ENCODE measurements around the gene CEP104.

Gene CEP104

GRCh38 chr1:3795453-3796214 is 61.4 kb downstream of the CEP104 start:
- H3K4me3 ChIP-seq (replicated peaks; ENCODE audit: low read depth, low read length): peak overlapping the region; percentile 53
- DNase-seq (ENCODE audit: extremely low read depth, low read depth): no peak
- TF ChIP-seq, protein P1, sequence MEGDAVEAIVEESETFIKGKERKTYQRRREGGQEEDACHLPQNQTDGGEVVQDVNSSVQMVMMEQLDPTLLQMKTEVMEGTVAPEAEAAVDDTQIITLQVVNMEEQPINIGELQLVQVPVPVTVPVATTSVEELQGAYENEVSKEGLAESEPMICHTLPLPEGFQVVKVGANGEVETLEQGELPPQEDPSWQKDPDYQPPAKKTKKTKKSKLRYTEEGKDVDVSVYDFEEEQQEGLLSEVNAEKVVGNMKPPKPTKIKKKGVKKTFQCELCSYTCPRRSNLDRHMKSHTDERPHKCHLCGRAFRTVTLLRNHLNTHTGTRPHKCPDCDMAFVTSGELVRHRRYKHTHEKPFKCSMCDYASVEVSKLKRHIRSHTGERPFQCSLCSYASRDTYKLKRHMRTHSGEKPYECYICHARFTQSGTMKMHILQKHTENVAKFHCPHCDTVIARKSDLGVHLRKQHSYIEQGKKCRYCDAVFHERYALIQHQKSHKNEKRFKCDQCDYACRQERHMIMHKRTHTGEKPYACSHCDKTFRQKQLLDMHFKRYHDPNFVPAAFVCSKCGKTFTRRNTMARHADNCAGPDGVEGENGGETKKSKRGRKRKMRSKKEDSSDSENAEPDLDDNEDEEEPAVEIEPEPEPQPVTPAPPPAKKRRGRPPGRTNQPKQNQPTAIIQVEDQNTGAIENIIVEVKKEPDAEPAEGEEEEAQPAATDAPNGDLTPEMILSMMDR (IDR thresholded peaks at IDR 0.05; ENCODE audit: low read depth, low read length, missing control alignments): no peak

DNA sequence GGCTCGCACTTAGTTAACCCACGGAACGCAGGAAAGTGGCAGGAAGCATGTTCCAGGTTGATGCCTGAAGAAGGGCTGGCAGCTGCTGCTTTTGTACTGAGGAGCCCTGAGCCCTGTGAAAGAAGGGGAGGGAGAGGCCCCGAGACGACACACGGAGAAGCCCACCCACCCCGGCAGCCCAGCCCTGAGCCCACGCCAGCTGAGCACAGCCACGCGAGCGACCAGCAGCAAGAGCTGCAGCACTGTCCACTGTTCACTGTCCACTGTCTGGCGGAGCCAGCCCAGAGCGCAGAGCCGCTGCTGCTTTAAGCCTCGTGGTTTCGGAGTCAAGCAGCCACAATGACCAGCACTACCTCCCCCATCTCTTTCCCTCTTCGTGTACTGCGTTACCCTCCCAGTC is 66.1 kb downstream of the CEP104 start:
- DNase-seq (ENCODE audit: extremely low read depth, low read depth): no peak
- TF ChIP-seq, protein P1 (IDR thresholded peaks at IDR 0.05; ENCODE audit: low read depth, low read length, missing control alignments): no peak
- no peak overlapping the region for H3K4me3 ChIP-seq (replicated peaks; ENCODE audit: low read depth, low read length)

DNA sequence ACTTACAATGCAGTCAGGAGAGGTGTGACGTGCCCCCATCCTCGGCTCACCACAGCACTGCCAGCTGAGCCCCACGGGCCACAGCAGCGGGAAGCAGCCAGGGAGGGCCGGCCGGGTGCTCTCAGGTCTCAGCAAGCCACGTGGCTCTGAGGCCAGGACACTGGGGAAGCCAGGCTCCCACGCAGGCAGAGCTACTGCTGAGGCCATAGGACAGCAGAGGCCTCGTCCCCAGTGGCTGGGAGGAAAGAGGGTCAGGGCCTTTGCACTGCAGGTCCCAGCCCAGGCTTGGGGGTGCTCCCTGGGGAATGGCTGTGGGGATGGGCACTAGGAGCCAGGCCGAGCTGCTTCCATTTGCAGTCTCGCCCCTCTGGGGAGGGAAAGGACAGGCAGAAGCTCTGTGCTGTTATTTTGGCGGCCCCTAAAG is 66.5 kb downstream of the CEP104 start:
- no peak for DNase-seq (ENCODE audit: extremely low read depth, low read depth)
- TF ChIP-seq, protein P1 (IDR thresholded peaks at IDR 0.05; ENCODE audit: low read depth, low read length, missing control alignments): no peak
- H3K4me3 ChIP-seq (replicated peaks; ENCODE audit: low read depth, low read length): no peak overlapping the region

- no peak for DNase-seq (ENCODE audit: extremely low read depth, low read depth)
- no peak overlapping the region for H3K4me3 ChIP-seq (replicated peaks; ENCODE audit: low read depth, low read length)
- TF ChIP-seq, protein P1 (IDR thresholded peaks at IDR 0.05; ENCODE audit: low read depth, low read length, missing control alignments): no peak
Measured at GRCh38 chr1:3789421-3790300, 67.3 kb downstream of the CEP104 start.

- TF ChIP-seq, protein P1 (IDR thresholded peaks at IDR 0.05; ENCODE audit: low read depth, low read length, missing control alignments): no peak
- H3K4me3 ChIP-seq (replicated peaks; ENCODE audit: low read depth, low read length): no peak overlapping the region
- DNase-seq (ENCODE audit: extremely low read depth, low read depth): no peak
Measured at GRCh38 chr1:3788756-3789420, 68.1 kb downstream of the CEP104 start.

GRCh38 chr1:3787745-3788605 is 69.0 kb downstream of the CEP104 start:
- DNase-seq (ENCODE audit: extremely low read depth, low read depth): no peak
- TF ChIP-seq, protein P1 (IDR thresholded peaks at IDR 0.05; ENCODE audit: low read depth, low read length, missing control alignments): no peak

More at GRCh38 chr1:3787745-3788605, 69.0 kb downstream of the CEP104 start:
- no peak overlapping the region for H3K4me3 ChIP-seq (replicated peaks; ENCODE audit: low read depth, low read length)
